Measurements from ENCODE around the gene VTCN1. TPM values are rescaled to one million over a fixed set of nuclear protein-coding genes. Genes with fewer than 3 reads are reported as not detected.

The VTCN1 gene
- total and polyA plus RNA-seq, 2 donors (not counting 3 experiments of a cell fraction or from before 2014, with no cell fraction given): not detected

DNA sequence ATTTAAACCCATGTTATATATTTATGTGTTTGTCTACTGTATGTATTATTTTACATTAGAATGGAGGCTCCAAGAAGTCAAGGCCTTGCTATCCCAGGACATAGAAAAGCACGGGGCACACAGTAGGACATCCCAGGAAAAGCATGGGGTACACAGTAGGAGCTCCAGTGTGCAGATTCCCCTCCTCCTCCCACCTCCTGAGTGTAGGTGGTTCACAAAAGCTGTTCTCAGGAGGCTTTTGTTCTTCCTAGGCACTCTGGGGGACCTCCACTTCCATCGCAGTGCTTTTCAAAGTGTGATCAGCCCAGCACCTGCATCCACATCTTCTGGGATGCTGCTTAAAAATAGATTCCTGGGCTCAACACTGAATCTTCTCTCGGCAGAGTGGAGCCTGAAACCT, 30.8 kb upstream of the VTCN1 start:
- FAIRE-seq (no peak), DNase-seq (ENCODE audit: low read depth, low spot score) (no peak)
- CTCF ChIA-PET: no interaction called here
- H3K27ac ChIP-seq (ENCODE audit: insufficient read depth, low read depth, low read length): no peak overlapping the region
- H3K79me2 ChIP-seq (ENCODE audit: control insufficient read depth, insufficient read depth, low read length): no peaks in the 10 kb centered on the region
- no peaks in the 10 kb centered on the region for H3K9me1 ChIP-seq (replicated peaks; ENCODE audit: control insufficient read depth, extremely low read depth, insufficient read depth, low read length)
- no peak overlapping the region for H3K4me2 ChIP-seq (ENCODE audit: insufficient read depth, low read length)
- H4K20me1 ChIP-seq (replicated peaks; ENCODE audit: control insufficient read depth, extremely low read depth, insufficient read depth, low read length): no peaks in the 10 kb centered on the region
- peaks cover 0 to 9% of the 10 kb centered on the region in 2 experiments for H3K27me3 ChIP-seq (ENCODE audit: control insufficient read depth in 2 of 2, insufficient read depth in 2 of 2, low read length in 2 of 2)
- intact Hi-C loops (cut with micrococcal nuclease) (no loop called here), dilution Hi-C loops (cut with MboI; ENCODE audit: extremely low pct_ligation_motif_present, low sequenced_read_pairs) (no loop called here)
- BruUV-seq (replicated peaks): no TSS peak
- TF ChIP-seq MYC (IDR thresholded peaks at IDR 0.05; ENCODE audit: low read depth, low read length) (no peak), FOS (IDR thresholded peaks at IDR 0.05; ENCODE audit: borderline replicate concordance, insufficient read depth, low read length) (no peak), GATA2 (IDR thresholded peaks at IDR 0.05; ENCODE audit: insufficient read depth, insufficient read length, low read depth, low read length) (no peak), POLR2AphosphoS5 (IDR thresholded peaks at IDR 0.05; ENCODE audit: insufficient read depth, low read depth, low read length) (no peak), POLR2A (IDR thresholded peaks at IDR 0.05; ENCODE audit: low read depth, low read length) (no peak), EZH2 (IDR thresholded peaks at IDR 0.05; ENCODE audit: borderline replicate concordance, low read depth, low read length, severe bottlenecking) (no peak), JUN (IDR thresholded peaks at IDR 0.05; ENCODE audit: borderline replicate concordance, insufficient read depth, insufficient read length, low read depth) (no peak)
- TF ChIP-seq, protein P1, sequence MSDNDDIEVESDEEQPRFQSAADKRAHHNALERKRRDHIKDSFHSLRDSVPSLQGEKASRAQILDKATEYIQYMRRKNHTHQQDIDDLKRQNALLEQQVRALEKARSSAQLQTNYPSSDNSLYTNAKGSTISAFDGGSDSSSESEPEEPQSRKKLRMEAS (IDR thresholded peaks at IDR 0.05; ENCODE audit: insufficient read depth, insufficient read length): no peak
- TF ChIP-seq, protein P2, sequence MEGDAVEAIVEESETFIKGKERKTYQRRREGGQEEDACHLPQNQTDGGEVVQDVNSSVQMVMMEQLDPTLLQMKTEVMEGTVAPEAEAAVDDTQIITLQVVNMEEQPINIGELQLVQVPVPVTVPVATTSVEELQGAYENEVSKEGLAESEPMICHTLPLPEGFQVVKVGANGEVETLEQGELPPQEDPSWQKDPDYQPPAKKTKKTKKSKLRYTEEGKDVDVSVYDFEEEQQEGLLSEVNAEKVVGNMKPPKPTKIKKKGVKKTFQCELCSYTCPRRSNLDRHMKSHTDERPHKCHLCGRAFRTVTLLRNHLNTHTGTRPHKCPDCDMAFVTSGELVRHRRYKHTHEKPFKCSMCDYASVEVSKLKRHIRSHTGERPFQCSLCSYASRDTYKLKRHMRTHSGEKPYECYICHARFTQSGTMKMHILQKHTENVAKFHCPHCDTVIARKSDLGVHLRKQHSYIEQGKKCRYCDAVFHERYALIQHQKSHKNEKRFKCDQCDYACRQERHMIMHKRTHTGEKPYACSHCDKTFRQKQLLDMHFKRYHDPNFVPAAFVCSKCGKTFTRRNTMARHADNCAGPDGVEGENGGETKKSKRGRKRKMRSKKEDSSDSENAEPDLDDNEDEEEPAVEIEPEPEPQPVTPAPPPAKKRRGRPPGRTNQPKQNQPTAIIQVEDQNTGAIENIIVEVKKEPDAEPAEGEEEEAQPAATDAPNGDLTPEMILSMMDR (IDR thresholded peaks at IDR 0.05; ENCODE audit: extremely low read depth in 1 of 2, insufficient read depth in 1 of 2, low read depth in 1 of 2, low read length in 2 of 2): no peak
- POLR2A ChIA-PET: no interaction called here
- no peak overlapping the region for H2AFZ ChIP-seq (ENCODE audit: low read depth, low read length)
- no peaks in the 10 kb centered on the region for H3K9me3 ChIP-seq (replicated peaks; ENCODE audit: control insufficient read depth, insufficient read depth, low read length)
- no peaks in the 10 kb centered on the region for H3K36me3 ChIP-seq (ENCODE audit: control insufficient read depth in 2 of 2, extremely low read depth in 1 of 2, insufficient read depth in 2 of 2, low read length in 2 of 2)
- no peak overlapping the region for H3K9ac ChIP-seq (replicated peaks; ENCODE audit: extremely low read depth, insufficient read depth, low read length)
- no peak overlapping the region for H3K4me3 ChIP-seq (replicated peaks in 1 of 3; ENCODE audit: insufficient read depth in 1 of 3, low read depth in 1 of 3, low read length in 3 of 3)
- H3K4me1 ChIP-seq (ENCODE audit: control insufficient read depth, extremely low read depth, insufficient read depth, low read length): no peaks in the 10 kb centered on the region
